ENCODE measurements around the gene GLCCI1.

DNA sequence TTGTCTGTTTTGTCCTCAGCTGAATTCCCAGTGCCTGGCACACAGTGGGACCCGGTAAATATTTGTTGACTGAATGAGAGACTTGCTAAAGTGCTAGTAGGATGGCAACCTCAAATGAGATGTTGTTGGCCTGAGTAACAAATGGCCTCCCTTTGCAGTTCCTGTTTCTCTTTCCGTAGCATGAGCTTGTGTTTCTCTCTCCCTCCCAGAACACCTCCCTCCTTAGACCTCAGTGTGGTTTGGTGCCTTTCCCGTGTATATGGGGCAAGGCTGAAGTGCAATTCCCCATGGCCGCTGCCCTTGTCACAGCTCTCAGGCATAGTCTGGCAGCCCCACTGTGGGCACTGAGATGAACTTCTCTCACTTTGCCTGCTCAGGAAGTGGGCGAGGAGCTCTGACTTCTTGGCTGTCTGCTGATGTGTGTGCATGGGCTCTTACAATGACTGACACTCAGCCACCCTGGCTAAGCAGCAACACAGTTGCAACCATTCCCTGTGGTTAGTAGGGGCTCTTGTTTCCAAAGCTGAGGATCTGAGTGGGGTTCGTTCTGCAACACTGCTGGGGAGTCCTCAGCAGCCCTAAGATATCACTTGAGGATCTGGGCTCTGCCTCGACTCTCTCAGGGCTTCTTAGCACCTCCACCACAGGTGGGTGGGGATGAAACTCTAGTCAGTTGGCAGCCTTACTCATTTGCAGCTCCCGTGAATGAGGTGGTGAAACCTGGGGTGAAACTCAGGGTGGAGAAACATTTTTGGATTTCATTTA lies 157.3 kb downstream of the GLCCI1 start:
- TF ChIP-seq, protein P1, sequence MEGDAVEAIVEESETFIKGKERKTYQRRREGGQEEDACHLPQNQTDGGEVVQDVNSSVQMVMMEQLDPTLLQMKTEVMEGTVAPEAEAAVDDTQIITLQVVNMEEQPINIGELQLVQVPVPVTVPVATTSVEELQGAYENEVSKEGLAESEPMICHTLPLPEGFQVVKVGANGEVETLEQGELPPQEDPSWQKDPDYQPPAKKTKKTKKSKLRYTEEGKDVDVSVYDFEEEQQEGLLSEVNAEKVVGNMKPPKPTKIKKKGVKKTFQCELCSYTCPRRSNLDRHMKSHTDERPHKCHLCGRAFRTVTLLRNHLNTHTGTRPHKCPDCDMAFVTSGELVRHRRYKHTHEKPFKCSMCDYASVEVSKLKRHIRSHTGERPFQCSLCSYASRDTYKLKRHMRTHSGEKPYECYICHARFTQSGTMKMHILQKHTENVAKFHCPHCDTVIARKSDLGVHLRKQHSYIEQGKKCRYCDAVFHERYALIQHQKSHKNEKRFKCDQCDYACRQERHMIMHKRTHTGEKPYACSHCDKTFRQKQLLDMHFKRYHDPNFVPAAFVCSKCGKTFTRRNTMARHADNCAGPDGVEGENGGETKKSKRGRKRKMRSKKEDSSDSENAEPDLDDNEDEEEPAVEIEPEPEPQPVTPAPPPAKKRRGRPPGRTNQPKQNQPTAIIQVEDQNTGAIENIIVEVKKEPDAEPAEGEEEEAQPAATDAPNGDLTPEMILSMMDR (IDR thresholded peaks at IDR 0.05 in 2 of 3, conservative IDR thresholded peaks at IDR 0.05 in 1 of 3; ENCODE audit: borderline replicate concordance in 1 of 3, insufficient read depth in 1 of 3, low read depth in 2 of 3, low read length in 2 of 3): no peak
- TF ChIP-seq TCF7L2 (IDR thresholded peaks at IDR 0.05; ENCODE audit: borderline replicate concordance, extremely low read depth, insufficient read depth, insufficient read length) (no peak), ZBTB33 (IDR thresholded peaks at IDR 0.05; ENCODE audit: extremely low read depth, insufficient replicate concordance, low read length) (no peak), POLR2A (IDR thresholded peaks at IDR 0.05; ENCODE audit: borderline replicate concordance, extremely low read depth, insufficient read depth, insufficient read length) (no peak), EZH2 (IDR thresholded peaks at IDR 0.05) (no peak), SP1 (IDR thresholded peaks at IDR 0.05; ENCODE audit: low read depth) (no peak), YY1 (IDR thresholded peaks at IDR 0.05; ENCODE audit: extremely low read depth, insufficient replicate concordance, low read depth, low read length) (no peak), MAX (IDR thresholded peaks at IDR 0.05) (no peak), RAD21 (IDR thresholded peaks at IDR 0.05; ENCODE audit: low read depth) (no peak), SIN3A (IDR thresholded peaks at IDR 0.05; ENCODE audit: low read depth) (no peak)

Measured in HCT116 (cell line).